HS-27A (cell line): ENCODE measurements around the gene RAI14.
"Not testable (repeated sequence)": the region's sequence is repeated elsewhere in the genome, so short reads cannot be mapped to it uniquely, and the experiment has no call there.

Experiments used
- DNase-seq: peaks from one replicate; pipeline ENCODE4 v3.0.0-alpha.2; 2012; ENCODE audit warnings: low read depth, missing footprints

Gene RAI14

DNA sequence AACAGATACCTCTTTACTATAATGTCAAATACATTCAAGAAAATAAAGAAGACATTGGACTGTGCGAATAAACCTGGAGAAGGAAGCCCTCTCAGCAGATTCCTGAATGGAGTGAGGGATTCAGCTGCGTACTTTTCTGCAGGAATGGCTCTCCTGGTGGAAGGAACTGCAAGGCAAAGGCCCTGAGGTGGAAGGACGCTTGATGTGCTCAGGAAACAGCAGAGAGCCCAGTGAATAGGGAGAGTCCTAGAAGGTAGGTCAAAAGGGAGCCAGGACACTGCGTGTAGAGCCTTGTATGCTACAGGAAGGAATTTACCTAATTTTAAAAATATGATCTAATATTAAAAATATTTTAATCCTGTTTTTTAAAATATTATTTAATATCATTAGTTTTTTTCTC, 114.4 kb downstream of the RAI14 start:
- DNase-seq = no peak

DNA sequence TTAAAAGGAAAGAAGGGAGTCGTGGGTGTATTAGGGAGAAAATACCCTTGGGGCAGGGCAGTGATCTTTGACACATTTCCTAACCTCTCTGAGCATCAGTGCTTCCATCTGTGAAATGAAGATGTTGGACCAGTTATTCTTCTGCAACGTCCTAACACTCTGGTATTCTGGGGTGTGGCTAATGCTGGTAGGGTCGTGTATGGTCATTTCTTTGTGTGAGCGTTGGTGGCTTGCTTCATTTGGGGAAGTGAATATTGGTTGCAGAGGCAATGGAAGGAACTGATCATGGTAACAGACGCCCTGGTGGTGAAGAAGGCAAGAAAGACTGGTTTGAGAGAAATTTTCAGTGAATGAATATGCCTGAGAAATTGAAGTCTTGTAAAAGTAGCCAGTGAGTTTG, 114.9 kb downstream of the RAI14 start:
- no peak for DNase-seq

- DNase-seq = no peak
Observed at GRCh38 chr5:34772267-34773098, 116.4 kb downstream of the RAI14 start.

DNA sequence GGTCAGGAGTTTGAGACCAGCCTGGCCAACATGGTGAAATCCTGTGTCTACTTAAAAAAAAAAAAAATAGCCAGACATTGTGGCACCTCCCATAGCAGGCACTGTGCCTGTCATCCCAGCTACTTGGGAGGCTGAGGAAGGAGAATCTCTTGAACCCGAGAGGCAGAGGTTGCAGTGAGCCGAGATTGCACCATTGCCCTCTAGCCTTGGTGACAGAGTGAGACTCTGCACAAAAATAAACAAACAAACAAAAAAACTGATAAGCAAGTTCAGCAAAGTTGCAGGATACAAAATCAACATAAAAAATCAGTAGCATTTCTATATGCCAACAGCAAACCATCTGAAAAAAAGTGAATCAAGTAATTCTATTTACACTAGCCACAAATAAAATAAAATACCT, 118.0 kb downstream of the RAI14 start:
- no peak for DNase-seq

DNA sequence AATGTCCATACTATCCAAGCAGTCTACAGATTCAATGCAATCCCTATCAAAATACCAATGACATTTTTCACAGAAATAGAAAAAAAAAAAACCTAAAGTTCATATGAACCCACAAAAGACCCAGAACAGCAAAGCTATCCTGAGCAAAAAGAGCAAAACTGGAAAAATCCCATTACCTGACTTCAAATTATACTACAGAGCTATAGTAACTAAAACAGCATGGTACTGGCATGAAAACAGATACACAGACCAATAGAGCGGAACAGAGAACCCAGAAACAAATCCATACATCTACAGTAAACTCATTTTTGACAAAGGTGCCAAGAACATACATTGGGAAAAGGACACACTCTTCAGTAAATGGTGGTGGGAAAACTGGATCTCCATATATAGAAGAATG, 118.5 kb downstream of the RAI14 start:
- not testable (repeated sequence) for DNase-seq

GRCh38 chr5:34775886-34776285, 119.8 kb downstream of the RAI14 start:
- DNase-seq = no peak

DNA sequence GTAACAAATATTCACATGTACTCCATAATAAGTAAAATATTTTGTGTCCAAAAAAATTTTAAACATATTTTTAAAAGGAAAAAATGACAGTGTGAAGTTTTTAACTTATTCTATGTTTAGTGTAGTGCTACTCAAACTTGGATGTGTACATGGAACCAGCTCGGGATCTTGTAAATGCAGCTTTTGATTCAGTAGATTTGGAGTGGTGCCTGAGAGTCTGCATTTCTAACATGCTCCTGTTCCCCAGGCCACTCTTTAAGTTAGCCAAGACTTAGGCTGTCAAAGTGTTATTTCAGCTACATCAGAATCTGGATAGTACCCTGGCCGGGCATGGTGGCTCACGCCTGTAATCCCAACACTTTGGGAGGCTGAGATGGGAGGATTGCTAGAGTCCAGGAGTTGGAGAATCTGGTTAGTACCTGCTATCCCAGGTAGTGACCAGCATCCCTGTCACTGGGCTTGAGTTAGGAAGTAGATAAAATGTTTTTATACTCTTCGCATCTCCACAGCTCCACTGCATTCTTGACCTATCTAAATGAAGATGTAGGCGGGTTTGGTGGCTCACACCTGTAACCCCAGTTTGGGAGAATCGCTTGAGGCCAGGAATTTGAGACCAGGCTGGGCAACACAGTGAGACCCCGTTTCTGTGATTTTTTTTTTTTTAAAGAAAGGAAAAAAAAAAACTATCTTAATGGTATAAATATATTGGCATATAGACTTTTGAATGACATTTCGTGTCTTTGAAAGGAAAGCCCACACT, 122.1 kb downstream of the RAI14 start:
- DNase-seq = no peak

DNA sequence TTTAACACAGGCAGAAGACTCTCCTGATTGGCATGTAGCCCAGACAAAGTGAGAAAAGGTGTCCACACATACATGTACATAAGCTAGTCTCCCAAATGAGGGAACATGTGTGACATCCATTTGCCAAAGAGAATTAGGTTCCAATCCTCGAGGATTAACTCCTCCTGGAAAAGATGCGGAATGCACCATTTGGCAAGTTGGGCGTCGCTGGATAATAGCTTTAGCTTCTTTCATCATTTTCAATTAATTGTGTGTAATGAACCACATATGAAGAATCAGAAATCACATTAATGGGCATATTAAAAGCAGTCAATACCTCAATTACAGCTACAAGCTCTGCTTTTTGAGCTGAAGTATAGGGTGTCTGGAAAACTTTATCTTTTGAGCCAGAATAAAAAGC, 127.8 kb downstream of the RAI14 start:
- not testable (repeated sequence) for DNase-seq

GRCh38 chr5:34787035-34787434, 130.9 kb downstream of the RAI14 start:
- no peak for DNase-seq

DNA sequence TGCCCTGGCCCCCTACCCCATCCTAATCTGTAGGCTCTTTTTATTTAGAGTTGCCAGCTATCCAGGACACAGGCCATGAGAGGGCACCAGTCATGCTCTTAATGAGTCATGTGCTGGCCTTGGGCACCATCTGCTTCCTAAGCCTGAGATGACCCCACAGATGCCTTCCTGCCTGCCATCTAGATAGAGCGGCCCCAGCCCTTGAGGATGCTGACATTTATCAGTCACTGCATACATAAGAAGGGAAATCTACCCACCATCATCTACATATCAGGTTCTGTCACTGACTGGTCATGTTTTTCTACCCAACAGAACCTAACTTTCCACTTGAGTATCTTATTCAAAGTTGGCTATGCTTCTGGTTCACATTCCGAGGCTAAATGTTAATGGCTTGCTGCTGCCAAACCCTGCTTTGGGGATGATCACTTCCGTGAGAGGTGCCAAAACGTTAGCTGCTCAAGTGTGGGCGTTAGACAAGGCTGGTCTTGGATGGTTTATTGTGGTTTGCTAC, 132.9 kb downstream of the RAI14 start:
- DNase-seq = peak; percentile 5

- DNase-seq = no peak
Observed at GRCh38 chr5:34789639-34790038, 133.5 kb downstream of the RAI14 start.

DNA sequence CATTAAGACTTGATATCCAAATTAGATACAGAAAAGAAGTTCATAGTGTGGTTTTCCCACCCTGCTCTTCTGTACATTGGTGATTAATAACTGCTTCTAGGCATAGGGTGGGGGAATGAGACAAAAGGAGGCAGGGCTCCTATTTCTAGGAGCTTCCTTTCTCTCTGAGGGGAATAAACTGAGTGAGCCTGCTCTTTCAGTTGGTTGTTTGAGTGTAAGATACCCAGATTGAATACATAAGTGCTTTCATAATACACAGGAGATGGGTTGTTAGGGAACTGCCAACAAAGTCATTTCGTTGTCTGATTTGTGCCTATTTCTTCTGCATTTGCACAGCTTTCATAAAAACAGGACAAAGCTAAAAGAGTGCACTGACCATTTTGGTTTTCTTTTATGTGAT, 133.9 kb downstream of the RAI14 start:
- no peak for DNase-seq

DNA sequence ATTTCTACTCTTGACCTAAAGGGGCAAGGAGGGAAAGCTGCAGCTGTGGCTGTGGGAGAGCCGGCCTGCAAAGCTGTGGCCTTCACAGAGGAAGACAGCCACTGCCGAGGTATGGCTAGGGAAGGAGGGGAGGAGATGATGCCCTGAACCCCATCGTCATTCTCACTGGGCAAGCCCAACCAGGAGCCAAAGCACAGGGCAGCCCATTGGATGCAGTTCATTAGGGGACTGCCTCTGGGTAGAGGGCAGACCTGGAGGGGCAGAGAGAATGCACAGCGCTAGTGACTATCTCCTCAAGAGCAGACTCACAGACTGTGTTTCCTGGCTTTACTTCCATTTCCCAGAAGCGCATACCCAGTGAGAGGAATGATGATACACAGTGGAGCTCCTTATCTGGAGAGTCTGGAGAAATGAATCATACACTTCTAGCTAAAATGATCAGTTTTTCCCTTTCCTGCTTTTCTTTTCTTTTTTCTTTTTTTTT, 135.7 kb downstream of the RAI14 start:
- no peak for DNase-seq

GRCh38 chr5:34802834-34803563, 146.9 kb downstream of the RAI14 start:
- DNase-seq = no peak

DNA sequence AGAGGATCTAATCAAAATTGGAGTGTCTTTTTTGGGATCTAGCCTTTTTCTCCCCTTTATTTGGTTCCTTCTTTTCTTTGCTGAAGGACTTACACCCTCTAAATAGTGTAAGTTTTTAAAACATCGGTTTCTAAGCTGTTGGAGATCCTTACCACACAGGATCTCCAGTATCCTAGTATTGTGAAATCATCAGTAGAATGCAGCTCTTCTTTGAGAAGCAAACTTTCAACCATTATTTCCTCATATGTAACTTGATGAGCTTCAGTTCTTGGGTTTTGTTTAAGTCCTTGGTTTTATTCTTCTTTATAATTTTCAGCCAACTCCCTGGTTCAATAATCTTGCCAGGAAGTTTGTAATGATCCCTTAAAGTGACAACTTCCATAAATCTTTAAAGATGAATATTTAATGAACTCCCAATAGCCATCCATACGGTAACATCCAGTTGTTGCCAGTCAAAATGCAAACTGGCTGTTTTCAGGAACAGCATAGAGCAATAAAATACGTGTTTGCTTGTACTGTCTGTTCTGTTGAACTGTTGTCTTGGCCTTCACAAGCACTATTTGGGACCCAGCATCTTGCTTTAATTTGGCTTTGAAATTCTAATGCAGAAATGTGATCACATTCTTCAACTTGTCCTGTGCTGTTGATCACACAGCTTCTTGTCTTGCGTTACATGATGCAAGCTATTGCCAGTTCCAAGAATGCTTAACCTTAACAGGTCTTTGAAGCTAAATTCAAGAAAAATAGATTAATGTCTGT, 148.0 kb downstream of the RAI14 start:
- no peak for DNase-seq

DNA sequence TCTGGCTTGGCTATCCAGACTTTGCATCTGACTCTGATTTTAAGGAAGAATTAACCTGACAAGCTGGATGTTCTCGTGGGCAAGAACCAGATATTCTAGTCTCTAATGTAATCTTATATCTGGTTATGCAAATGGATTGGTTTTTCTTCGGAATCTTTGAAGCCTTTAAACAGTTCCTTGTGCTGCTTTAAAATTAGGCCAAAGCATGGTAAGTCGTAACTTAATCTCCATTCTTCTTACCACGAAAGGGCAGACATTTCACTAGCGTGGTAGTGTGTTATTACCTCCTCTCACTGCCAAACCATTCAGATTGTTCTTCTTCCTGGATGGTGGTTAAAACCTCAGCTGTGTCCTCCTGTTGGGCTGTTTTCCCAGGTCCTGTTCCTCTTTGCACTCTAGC, 148.8 kb downstream of the RAI14 start:
- DNase-seq = no peak

DNA sequence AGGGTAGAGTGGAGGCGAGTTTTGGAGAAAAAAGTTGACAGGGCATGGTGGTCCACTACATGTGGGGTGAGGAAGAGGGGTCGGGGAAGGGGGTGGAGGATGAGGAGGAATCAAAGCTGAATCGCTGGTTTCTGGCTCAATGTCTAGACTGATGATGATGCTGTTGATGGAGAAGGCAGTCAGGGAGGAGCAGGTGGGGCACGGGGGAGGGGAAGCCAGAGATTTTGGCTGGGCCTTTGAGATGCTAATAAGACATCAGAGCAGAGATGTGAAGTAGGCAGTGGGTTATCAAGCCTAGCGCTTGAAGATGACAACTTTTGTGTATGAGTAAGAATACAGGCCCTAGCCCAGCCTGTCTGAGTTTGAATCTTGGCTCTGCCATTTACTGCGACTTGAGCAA, 150.4 kb downstream of the RAI14 start:
- no peak for DNase-seq

DNA sequence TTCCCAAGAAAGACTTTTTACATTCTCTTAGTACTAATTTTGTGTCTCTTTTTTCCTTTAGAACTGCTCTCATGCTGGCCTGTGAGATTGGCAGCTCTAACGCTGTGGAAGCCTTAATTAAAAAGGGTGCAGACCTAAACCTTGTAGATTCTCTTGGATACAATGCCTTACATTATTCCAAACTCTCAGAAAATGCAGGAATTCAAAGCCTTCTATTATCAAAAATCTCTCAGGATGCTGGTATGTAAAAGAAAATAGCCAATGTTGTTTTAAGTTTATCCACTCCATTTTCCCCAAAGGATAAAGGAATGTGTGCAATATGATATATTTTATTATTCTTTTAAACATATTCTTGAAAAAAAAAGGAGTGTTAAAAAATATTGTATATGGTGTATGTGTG, 155.6 kb downstream of the RAI14 start:
- peak; percentile 50 for DNase-seq

GRCh38 chr5:34813509-34813908, 157.4 kb downstream of the RAI14 start:
- DNase-seq = no peak

GRCh38 chr5:34817558-34818351, 161.6 kb downstream of the RAI14 start:
- DNase-seq = peak; percentile 59

DNA sequence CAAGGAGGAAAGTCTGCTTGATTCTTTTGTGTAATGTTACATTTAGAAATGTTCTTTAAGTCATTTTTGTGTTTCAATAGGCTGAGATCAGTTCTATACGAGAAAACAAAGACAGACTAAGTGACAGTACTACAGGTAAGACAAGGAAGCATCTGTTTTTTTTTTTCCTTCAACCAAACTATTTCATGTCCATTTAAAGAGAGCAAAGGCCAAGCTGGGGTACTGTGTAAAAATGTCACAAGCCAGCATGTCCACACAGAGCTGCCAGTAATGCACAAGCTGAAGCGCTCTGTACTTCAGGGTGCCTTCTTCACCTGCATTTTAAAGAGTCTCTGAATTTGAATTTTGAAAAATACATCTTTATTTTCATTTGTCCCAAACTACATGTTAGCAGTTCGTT, 162.6 kb downstream of the RAI14 start:
- DNase-seq = no peak
